SK-N-SH treated with all-trans-retinoic acid at 6 μM for 48 hours (cell line): ENCODE results near the gene GPR161.

Experiments
- PPARA ChIP-seq: fragments of 250-450 bp; sonication (Bioruptor Pico); IDR thresholded peaks from 2 replicates; pipeline ENCODE4 v1.5.0; 2020; ENCODE audit warnings: mild to moderate bottlenecking, borderline replicate concordance
- ZC3H10 ChIP-seq: fragments of 250-450 bp; sonication (Bioruptor Pico); IDR thresholded peaks from 2 replicates; pipeline ENCODE4 v1.5.1; 2021; ENCODE audit warnings: mild to moderate bottlenecking, moderate library complexity
- ZFP30 ChIP-seq: fragments of 450-650 bp; formaldehyde crosslinking; IDR thresholded peaks from 2 replicates; pipeline ENCODE4 v1.5.0; 2022; ENCODE audit warnings: mild to moderate bottlenecking, moderate library complexity

DNA sequence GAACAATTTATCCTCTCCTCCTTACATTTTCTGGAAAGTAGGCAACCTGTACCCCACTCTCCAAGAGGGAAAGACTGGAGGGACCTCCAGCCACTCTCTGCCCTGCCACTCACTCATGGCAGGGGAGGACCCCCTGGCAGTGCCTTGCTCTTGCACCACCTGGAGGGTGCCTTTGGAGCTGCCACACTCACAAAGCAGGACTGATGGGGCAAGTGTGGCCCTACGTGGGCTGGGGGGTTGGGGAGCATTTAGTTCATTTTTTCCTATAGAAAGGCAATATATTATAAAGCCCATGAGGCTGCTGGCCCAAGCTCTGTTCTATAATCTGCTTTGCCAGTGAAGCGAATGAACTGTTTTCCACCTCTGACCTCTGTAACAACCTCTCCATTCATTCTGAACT lies 50.3 kb downstream of the GPR161 start:
- TF ChIP-seq ZFP30 (CRISPR knock-in tag): no peak
- TF ChIP-seq PPARA: no peak
- TF ChIP-seq ZC3H10 (CRISPR knock-in tag): no peak
